ENCODE measurements around the gene NOS2.

GRCh38 chr17:27741971-27742575 is 58.3 kb downstream of the NOS2 start:
- TF ChIP-seq, protein P1, sequence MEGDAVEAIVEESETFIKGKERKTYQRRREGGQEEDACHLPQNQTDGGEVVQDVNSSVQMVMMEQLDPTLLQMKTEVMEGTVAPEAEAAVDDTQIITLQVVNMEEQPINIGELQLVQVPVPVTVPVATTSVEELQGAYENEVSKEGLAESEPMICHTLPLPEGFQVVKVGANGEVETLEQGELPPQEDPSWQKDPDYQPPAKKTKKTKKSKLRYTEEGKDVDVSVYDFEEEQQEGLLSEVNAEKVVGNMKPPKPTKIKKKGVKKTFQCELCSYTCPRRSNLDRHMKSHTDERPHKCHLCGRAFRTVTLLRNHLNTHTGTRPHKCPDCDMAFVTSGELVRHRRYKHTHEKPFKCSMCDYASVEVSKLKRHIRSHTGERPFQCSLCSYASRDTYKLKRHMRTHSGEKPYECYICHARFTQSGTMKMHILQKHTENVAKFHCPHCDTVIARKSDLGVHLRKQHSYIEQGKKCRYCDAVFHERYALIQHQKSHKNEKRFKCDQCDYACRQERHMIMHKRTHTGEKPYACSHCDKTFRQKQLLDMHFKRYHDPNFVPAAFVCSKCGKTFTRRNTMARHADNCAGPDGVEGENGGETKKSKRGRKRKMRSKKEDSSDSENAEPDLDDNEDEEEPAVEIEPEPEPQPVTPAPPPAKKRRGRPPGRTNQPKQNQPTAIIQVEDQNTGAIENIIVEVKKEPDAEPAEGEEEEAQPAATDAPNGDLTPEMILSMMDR (optimal IDR thresholded peaks at IDR 0.05 in 1 of 3, IDR thresholded peaks at IDR 0.05 in 1 of 3, conservative IDR thresholded peaks at IDR 0.05 in 1 of 3; ENCODE audit: extremely low read depth in 1 of 3, insufficient read depth in 2 of 3, low read length in 3 of 3), result no peak
- no peak for TF ChIP-seq EZH2 (IDR thresholded peaks at IDR 0.05; ENCODE audit: low read length)
